H1 (cell line): ENCODE data around the gene DBNL. TPM values are rescaled to one million over a fixed set of nuclear protein-coding genes. Genes with fewer than 3 reads are reported as not detected.

Source experiments
- CTCF ChIA-PET: fragments of 300-600 bp; sonication (Branson Sonifier 250); formaldehyde crosslinking; loops from one replicate; lab custom pipeline; 2021; ENCODE audit not compliant: partially characterized antibody; lab: Charles Lee
- POLR2A ChIA-PET: fragments of 300-600 bp; sonication (Branson Sonifier 250); formaldehyde crosslinking; loops from one replicate; lab custom pipeline; 2021; ENCODE audit warnings: inconsistent platforms; ENCODE audit not compliant: partially characterized antibody; lab: Charles Lee
- DNase-seq, 2 experiments: peaks; one replicate each; pipeline versions ENCODE4 v3.0.0 to v3.0.0-alpha.2; 2010 to 2022; ENCODE audit warnings: low spot score in 2 of 2, low read depth in 1 of 2, mixed read lengths in 1 of 2
- FAIRE-seq: peaks from 2 replicates; lab custom pipeline; 2011; peaks lifted over from hg19 to GRCh38; lab: Jason Lieb, UNC
- H2AFZ ChIP-seq: 2 replicates; pipeline ENCODE4 v1.8.1; 2012; ENCODE audit warnings: low read length, inconsistent platforms
- H2AK5ac ChIP-seq: 2 replicates; pipeline ENCODE4 v1.6.1; 2013; ENCODE audit warnings: low read depth, low read length
- H2BK120ac ChIP-seq: replicated peaks from 2 replicates; pipeline ENCODE3; 2013; ENCODE audit warnings: low read depth, low read length, inconsistent platforms
- H2BK12ac ChIP-seq: 2 replicates; pipeline ENCODE4 v1.6.1; 2013; ENCODE audit warnings: low read depth, low read length
- H2BK15ac ChIP-seq: 2 replicates; pipeline ENCODE4 v1.6.1; 2013; ENCODE audit warnings: low read length
- H2BK20ac ChIP-seq: 2 replicates; pipeline ENCODE4 v1.6.1; 2013; ENCODE audit warnings: low read length
- H2BK5ac ChIP-seq: 2 replicates; pipeline ENCODE4 v1.6.1; 2013; ENCODE audit warnings: low read depth, low read length
- H3K14ac ChIP-seq: 2 replicates; pipeline ENCODE4 v1.6.1; 2013; ENCODE audit warnings: inconsistent platforms; ENCODE audit not compliant: insufficient read length
- H3K18ac ChIP-seq: 2 replicates; pipeline ENCODE4 v1.6.1; 2013; ENCODE audit warnings: low read length; ENCODE audit errors: extremely low read depth
- H3K23ac ChIP-seq: 2 replicates; pipeline ENCODE4 v1.6.1; 2013; ENCODE audit warnings: inconsistent platforms; ENCODE audit not compliant: insufficient read length
- H3K23me2 ChIP-seq: 2 replicates; pipeline ENCODE4 v1.6.1; 2013; ENCODE audit warnings: low read depth, low read length
- H3K27ac ChIP-seq: 2 replicates; pipeline ENCODE4 v1.6.1; 2011; ENCODE audit warnings: low read depth, low read length, inconsistent platforms
- H3K27me3 ChIP-seq, 4 experiments: replicated peaks in 1 of 4; 1 replicate in 1 of 4; 2 replicates in 3 of 4; pipeline versions ENCODE4 v1.6.1 to v1.8.1; 2011 to 2013; ENCODE audit warnings: low read length in 3 of 4, mild to moderate bottlenecking in 3 of 4, inconsistent platforms in 2 of 4, mixed read lengths in 2 of 4, moderate library complexity in 1 of 4; ENCODE audit not compliant: control insufficient read depth in 3 of 4, insufficient read depth in 3 of 4; ENCODE audit errors: extremely low read depth in 1 of 4
- H3K36me3 ChIP-seq, 4 experiments: 2 replicates each; pipeline versions ENCODE4 v1.6.1 to v1.8.1; 2011 to 2013; ENCODE audit warnings: mild to moderate bottlenecking in 4 of 4, low read length in 3 of 4, moderate library complexity in 2 of 4, control low read depth in 1 of 4, inconsistent platforms in 1 of 4; ENCODE audit not compliant: insufficient read depth in 4 of 4, control insufficient read depth in 2 of 4
- H3K4ac ChIP-seq: replicated peaks from 2 replicates; pipeline ENCODE3; 2013; ENCODE audit warnings: low read length, low read depth, mixed read lengths, inconsistent platforms; ENCODE audit not compliant: insufficient read length
- H3K4me1 ChIP-seq, 4 experiments: replicated peaks in 1 of 4; 1 replicate in 1 of 4; 2 replicates in 3 of 4; pipeline versions ENCODE4 v1.6.1 to v1.8.1; 2011 to 2013; ENCODE audit warnings: low read length in 3 of 4, inconsistent platforms in 2 of 4, mixed read lengths in 1 of 4; ENCODE audit not compliant: insufficient read depth in 4 of 4, control insufficient read depth in 3 of 4
- H3K4me2 ChIP-seq, 2 experiments: 2 replicates each; pipeline versions ENCODE4 v1.6.1 to v1.8.1; 2011 to 2013; ENCODE audit warnings: low read depth in 2 of 2, low read length in 2 of 2, control low read depth in 1 of 2, inconsistent platforms in 1 of 2, mild to moderate bottlenecking in 1 of 2; ENCODE audit not compliant: insufficient read depth in 1 of 2
- H3K4me3 ChIP-seq, 4 experiments: fragments of 200-600, 300-600 bp in 1 of 4; sonication (generic), shearing (Covaris generic), sonication (Bioruptor Twin) in 1 of 4; 2 replicates each; pipeline versions ENCODE4 v1.5.1 to v1.8.1; 2011 to 2016; ENCODE audit warnings: low read length in 4 of 4, low read depth in 3 of 4, control low read depth in 2 of 4, inconsistent platforms in 2 of 4, mild to moderate bottlenecking in 2 of 4, mixed read lengths in 1 of 4, moderate library complexity in 1 of 4; ENCODE audit not compliant: insufficient read depth in 2 of 4; ENCODE audit errors: extremely low read depth in 1 of 4
- H3K56ac ChIP-seq: replicated peaks from 2 replicates; pipeline ENCODE3; 2013; ENCODE audit warnings: low read depth, mild to moderate bottlenecking, mixed read lengths, low read length, inconsistent platforms; ENCODE audit not compliant: insufficient read length
- H3K79me1 ChIP-seq: 2 replicates; pipeline ENCODE4 v1.6.1; 2013; ENCODE audit warnings: low read depth, low read length, control low read depth
- H3K79me2 ChIP-seq, 2 experiments: 2 replicates each; pipeline versions ENCODE4 v1.6.1 to v1.8.1; 2012 to 2013; ENCODE audit warnings: low read length in 2 of 2, mild to moderate bottlenecking in 2 of 2, inconsistent platforms in 1 of 2; ENCODE audit not compliant: insufficient read depth in 2 of 2, control insufficient read depth in 1 of 2
- H3K9ac ChIP-seq, 4 experiments: replicated peaks in 1 of 4; 1 replicate in 1 of 4; 2 replicates in 3 of 4; pipeline versions ENCODE4 v1.6.1 to v1.8.1; 2011 to 2013; ENCODE audit warnings: low read depth in 3 of 4, low read length in 3 of 4, control low read depth in 2 of 4, mild to moderate bottlenecking in 2 of 4, moderate library complexity in 2 of 4, inconsistent platforms in 1 of 4; ENCODE audit errors: extremely low read depth in 1 of 4
- H3K9me3 ChIP-seq, 2 experiments: 2 replicates each; pipeline versions ENCODE4 v1.6.1 to v1.8.1; 2012 to 2013; ENCODE audit warnings: mild to moderate bottlenecking in 2 of 2, moderate library complexity in 2 of 2, control low read depth in 1 of 2, inconsistent platforms in 1 of 2, low read depth in 1 of 2, low read length in 1 of 2, mixed read lengths in 1 of 2; ENCODE audit not compliant: insufficient read depth in 2 of 2
- H4K20me1 ChIP-seq, 2 experiments: replicated peaks in 1 of 2; 2 replicates each; pipeline versions ENCODE3 to v1.8.1; 2011 to 2013; ENCODE audit warnings: inconsistent platforms in 2 of 2, low read length in 2 of 2, mild to moderate bottlenecking in 1 of 2; ENCODE audit not compliant: insufficient read depth in 2 of 2, control insufficient read depth in 1 of 2
- H4K5ac ChIP-seq: 2 replicates; pipeline ENCODE4 v1.6.1; 2013; ENCODE audit warnings: low read length, low read depth, mixed read lengths, inconsistent platforms; ENCODE audit not compliant: insufficient read length
- H4K8ac ChIP-seq: 2 replicates; pipeline ENCODE4 v1.8.0; 2013; ENCODE audit warnings: mild to moderate bottlenecking, moderate library complexity, low read length, inconsistent platforms; ENCODE audit not compliant: insufficient read depth; ENCODE audit errors: extremely low read depth
- H4K91ac ChIP-seq: replicated peaks from 2 replicates; pipeline ENCODE3; 2013; ENCODE audit warnings: low read length, mixed read lengths, inconsistent platforms; ENCODE audit not compliant: insufficient read length
- BACH1 ChIP-seq: IDR thresholded peaks from 2 replicates; pipeline ENCODE4 v1.6.1; 2012; ENCODE audit warnings: low read length, improper control_type of control experiment
- POU5F1 ChIP-seq: IDR thresholded peaks from 2 replicates; pipeline ENCODE4 v1.6.1; 2011; ENCODE audit warnings: low read depth, mild to moderate bottlenecking, low read length, moderate library complexity
- RAD21 ChIP-seq, 2 experiments: IDR thresholded peaks in 1 of 2; conservative IDR thresholded peaks in 1 of 2; 2 replicates each; pipeline ENCODE4 v1.6.1; 2011; ENCODE audit warnings: low read depth in 2 of 2, low read length in 2 of 2, improper control_type of control experiment in 1 of 2, inconsistent platforms in 1 of 2, mild to moderate bottlenecking in 1 of 2, moderate library complexity in 1 of 2
- WGBS, 2 experiments: shearing (Covaris generic) in 1 of 2; methylation state at CpG; one replicate each; pipeline versions ENCODE4 v1.1.6 to v1.1.7; 2013 to 2015; ENCODE audit warnings: low lambda C conversion rate in 2 of 2, mixed read lengths in 2 of 2, inconsistent platforms in 1 of 2, low coverage in 1 of 2, missing lambda C conversion rate in 1 of 2; ENCODE audit not compliant: insufficient replicate concordance in 2 of 2, insufficient coverage in 1 of 2, insufficient read length in 1 of 2; ENCODE audit errors: extremely low coverage in 1 of 2, missing lambda C conversion rate in 1 of 2; 5-methylcytosine and 5-hydroxymethylcytosine counted together
- polyA plus RNA-seq, 7 experiments: library from polyadenylated mRNA; depleted of rRNA in 3 of 7; stranded (reverse) in 5 of 7; unstranded in 2 of 7; fragments of >200 nt in 5 of 7; fragments of 200-250 nt in 2 of 7; gene quantifications; 1 replicate in 5 of 7; 2 replicates in 1 of 7; 4 replicates in 1 of 7; pipeline versions ENCODE4 v1.2.1 to v1.2.3, GENCODE V29; 2011 to 2013; ENCODE audit warnings: missing spikeins in 2 of 7, mixed read lengths in 2 of 7
- total RNA-seq: library from RNA; stranded (reverse); fragmentation: NEBNext Ultra II Directional; extraction: Animal tissue kit (Norgen Biotek cat#: 25700); gene quantifications from 2 replicates; pipeline ENCODE4 v1.2.1, GENCODE V29; 2021
- TF ChIP-seq, protein P1 (sequence below), 3 experiments: IDR thresholded peaks; 1 replicate in 2 of 3; 2 replicates in 1 of 3; pipeline versions ENCODE4 v1.5.1 to v1.6.1; 2011; ENCODE audit warnings: low read length in 3 of 3, mild to moderate bottlenecking in 3 of 3, inconsistent platforms in 2 of 3, low read depth in 1 of 3, moderate library complexity in 1 of 3; ENCODE audit not compliant: insufficient read depth in 1 of 3; ENCODE audit errors: control extremely low read depth in 1 of 3

DBNL gene
- total and polyA plus RNA-seq, 2 of the 8 experiments (the other 6 are each of a cell fraction or from before 2014, with no cell fraction given) = 30.9 to 56.6 TPM

DNA sequence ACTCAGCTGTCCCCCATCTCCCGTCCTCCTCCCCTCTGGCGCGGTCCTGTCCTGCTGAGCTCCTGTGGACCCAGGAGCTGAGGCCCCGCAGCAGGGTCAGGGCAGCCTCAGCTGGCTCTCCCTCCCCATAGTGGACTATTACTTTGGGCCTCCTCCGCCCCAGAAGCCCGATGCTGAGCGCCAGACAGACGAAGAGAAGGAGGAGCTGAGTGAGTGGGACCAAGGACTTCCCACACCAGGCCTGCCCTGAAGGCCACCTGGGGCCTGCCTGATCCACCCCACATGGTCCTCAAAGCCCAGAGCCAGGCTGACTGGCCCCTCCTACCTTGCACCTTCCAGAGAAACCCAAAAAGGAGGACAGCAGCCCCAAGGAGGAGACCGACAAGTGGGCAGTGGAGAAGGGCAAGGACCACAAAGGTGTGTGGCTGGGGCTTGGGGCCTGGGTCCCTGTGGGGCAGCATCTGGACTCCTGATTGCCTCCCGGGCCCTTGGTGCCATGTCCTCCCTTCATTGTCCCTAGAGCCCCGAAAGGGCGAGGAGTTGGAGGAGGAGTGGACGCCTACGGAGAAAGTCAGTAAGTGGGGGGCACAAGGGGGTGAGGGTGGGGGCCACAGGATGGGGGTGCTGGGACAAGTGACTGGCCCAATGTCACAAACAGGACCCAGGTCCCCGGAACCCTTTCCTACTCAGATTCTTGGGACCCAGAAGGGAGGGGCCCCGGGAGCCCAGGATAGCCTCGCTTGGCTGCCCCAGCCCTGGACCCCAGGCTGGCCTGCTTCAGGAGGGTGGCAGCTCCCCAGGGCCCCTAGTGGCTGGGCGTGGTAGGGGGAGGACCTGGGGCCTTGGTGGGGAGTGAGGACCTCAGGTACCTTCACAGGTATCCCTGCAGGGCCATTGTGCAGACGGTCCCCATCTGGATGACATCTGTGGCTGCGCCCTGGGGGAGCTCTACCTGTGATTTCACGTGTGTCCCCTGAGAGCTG is 64.6 kb downstream of the DBNL start:
- DNase-seq = no peak
- TF ChIP-seq RAD21 (IDR thresholded peaks at IDR 0.05 in 1 of 2, conservative IDR thresholded peaks at IDR 0.05 in 1 of 2; ENCODE audit: low read depth in 2 of 2, low read length in 2 of 2) (peak; percentile 10 to 22; a peak in 3 of 4 replicates), POU5F1 (no peak), BACH1 (no peak)
- TF ChIP-seq, protein P1, sequence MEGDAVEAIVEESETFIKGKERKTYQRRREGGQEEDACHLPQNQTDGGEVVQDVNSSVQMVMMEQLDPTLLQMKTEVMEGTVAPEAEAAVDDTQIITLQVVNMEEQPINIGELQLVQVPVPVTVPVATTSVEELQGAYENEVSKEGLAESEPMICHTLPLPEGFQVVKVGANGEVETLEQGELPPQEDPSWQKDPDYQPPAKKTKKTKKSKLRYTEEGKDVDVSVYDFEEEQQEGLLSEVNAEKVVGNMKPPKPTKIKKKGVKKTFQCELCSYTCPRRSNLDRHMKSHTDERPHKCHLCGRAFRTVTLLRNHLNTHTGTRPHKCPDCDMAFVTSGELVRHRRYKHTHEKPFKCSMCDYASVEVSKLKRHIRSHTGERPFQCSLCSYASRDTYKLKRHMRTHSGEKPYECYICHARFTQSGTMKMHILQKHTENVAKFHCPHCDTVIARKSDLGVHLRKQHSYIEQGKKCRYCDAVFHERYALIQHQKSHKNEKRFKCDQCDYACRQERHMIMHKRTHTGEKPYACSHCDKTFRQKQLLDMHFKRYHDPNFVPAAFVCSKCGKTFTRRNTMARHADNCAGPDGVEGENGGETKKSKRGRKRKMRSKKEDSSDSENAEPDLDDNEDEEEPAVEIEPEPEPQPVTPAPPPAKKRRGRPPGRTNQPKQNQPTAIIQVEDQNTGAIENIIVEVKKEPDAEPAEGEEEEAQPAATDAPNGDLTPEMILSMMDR (IDR thresholded peaks at IDR 0.05; ENCODE audit: control extremely low read depth in 1 of 3, insufficient read depth in 1 of 3, low read depth in 1 of 3, low read length in 3 of 3) = peak in 2 of 3 experiments; percentile 14 to 31; a peak in 3 of 4 replicates
- no peak overlapping the region for H4K5ac ChIP-seq
- POLR2A ChIA-PET = interaction anchor here (0.7 to 1.7 kb wide), 4 partner anchors 13 to 69 kb away, joined by 3 to 6 read pairs (median 4); partner anchors contain the start of genes PGAM2 and POLD2
- no peak overlapping the region for H3K4me3 ChIP-seq
- H3K27me3 ChIP-seq = peaks cover 0 to 14% (median 11%) of the 10 kb centered on the region in 4 experiments; a peak in 6 of 7 replicates
- H3K23ac ChIP-seq = no peak overlapping the region
- H2AK5ac ChIP-seq = no peak overlapping the region
- no peak overlapping the region for H2BK20ac ChIP-seq
- H3K4ac ChIP-seq = no peak overlapping the region
- no peak overlapping the region for H4K91ac ChIP-seq
- no peak overlapping the region for H3K9ac ChIP-seq
- peaks cover 0 to 6% (median 3%) of the 10 kb centered on the region in 4 experiments; a peak in 5 of 8 replicates for H3K36me3 ChIP-seq
- peaks cover 4% of the 10 kb centered on the region; the same call in 1 of the 2 replicates for H3K79me1 ChIP-seq
- H2BK5ac ChIP-seq = no peak overlapping the region
- no peaks in the 10 kb centered on the region; a peak in 1 of 4 replicates for H3K79me2 ChIP-seq
- H3K4me1 ChIP-seq = peaks cover 0 to 11% (median 6%) of the 10 kb centered on the region in 4 experiments; a peak in 6 of 7 replicates
- no peak overlapping the region for H3K14ac ChIP-seq
- no peak overlapping the region for H2BK120ac ChIP-seq
- peaks cover 10% of the 10 kb centered on the region for H3K23me2 ChIP-seq
- FAIRE-seq = no peak
- no peak overlapping the region for H3K18ac ChIP-seq
- H2BK12ac ChIP-seq = no peak overlapping the region
- H4K8ac ChIP-seq = no peak overlapping the region
- no peak overlapping the region for H3K27ac ChIP-seq
- H2BK15ac ChIP-seq = no peak overlapping the region
- H3K56ac ChIP-seq = no peak overlapping the region
- H3K9me3 ChIP-seq = no peaks in the 10 kb centered on the region
- no peak overlapping the region for H2AFZ ChIP-seq
- CTCF ChIA-PET = interaction anchor here (0.9 to 2.4 kb wide), 7 partner anchors 11 to 132 kb away, joined by 3 to 11 read pairs (median 3); partner anchors contain the start of gene POLD2
- H4K20me1 ChIP-seq = peaks cover 2 to 10% of the 10 kb centered on the region in 2 experiments
- H3K4me2 ChIP-seq = no peak overlapping the region
- 91% methylated on average over 17 of the region's 21 CpGs; no CpG with 5 or more reads in 1 of the 2 experiments for WGBS, 2 experiments
